SU-DHL-6 (cell line): ENCODE measurements around the gene OTX1.

ENCODE experiments used
- H2AFZ ChIP-seq: fragments of 200-600 bp; sonication (generic); 2 replicates; pipeline ENCODE4 v1.6.1; 2014; ENCODE audit warnings: low read depth, mild to moderate bottlenecking, moderate library complexity, mixed read lengths, antibody characterized with exemption, low read length; ENCODE audit not compliant: severe bottlenecking
- H3F3A ChIP-seq: fragments of 200-600 bp; shearing (Covaris generic); 2 replicates; pipeline ENCODE4 v1.6.0; 2016; ENCODE audit warnings: antibody characterized with exemption, mild to moderate bottlenecking; ENCODE audit not compliant: insufficient read depth
- H3K27ac ChIP-seq: fragments of 200-600 bp; sonication (generic); 2 replicates; pipeline ENCODE4 v1.5.1; 2016; ENCODE audit warnings: low read depth, mild to moderate bottlenecking, low read length, moderate library complexity, mixed read lengths
- H3K27me3 ChIP-seq: fragments of 200-600 bp; sonication (generic), shearing (Covaris generic); 2 replicates; pipeline ENCODE4 v1.6.0; 2014; ENCODE audit warnings: mild to moderate bottlenecking, low read length
- H3K36me3 ChIP-seq: fragments of 200-600 bp; sonication (generic); 2 replicates; pipeline ENCODE4 v1.6.1; 2014; ENCODE audit warnings: mild to moderate bottlenecking, low read length, mixed read lengths
- H3K4me2 ChIP-seq: fragments of 300-600, 200-600 bp; shearing (Covaris generic), sonication (generic); 2 replicates; pipeline ENCODE4 v1.6.0; 2014; ENCODE audit warnings: low read length, low read depth, mild to moderate bottlenecking; ENCODE audit not compliant: poor library complexity, severe bottlenecking
- H3K4me3 ChIP-seq: fragments of 200-600 bp; sonication (generic); 2 replicates; pipeline ENCODE4 v1.5.1; 2014; ENCODE audit warnings: antibody characterized with exemption, low read length, mild to moderate bottlenecking, mixed read lengths; ENCODE audit not compliant: insufficient read depth, poor library complexity, severe bottlenecking
- H3K79me2 ChIP-seq: fragments of 200-600 bp; sonication (generic); 2 replicates; pipeline ENCODE4 v1.6.1; 2014; ENCODE audit warnings: mild to moderate bottlenecking, low read length, moderate library complexity; ENCODE audit not compliant: insufficient read depth
- H3K9ac ChIP-seq: fragments of 200-600 bp; sonication (generic); 2 replicates; pipeline ENCODE4 v1.7.0; 2014; ENCODE audit warnings: mild to moderate bottlenecking, low read length
- H3K9me2 ChIP-seq: fragments of 200-600 bp; sonication (generic); replicated peaks from 2 replicates; pipeline ENCODE4 v1.6.1; 2014; ENCODE audit warnings: low read length; ENCODE audit not compliant: insufficient read depth
- H3K9me3 ChIP-seq: fragments of 200-600 bp; sonication (generic); 2 replicates; pipeline ENCODE4 v1.6.1; 2014; ENCODE audit warnings: low read length, mixed read lengths; ENCODE audit not compliant: insufficient read depth
- H4K20me1 ChIP-seq: fragments of 200-600 bp; sonication (generic); 2 replicates; pipeline ENCODE4 v1.6.1; 2014; ENCODE audit warnings: low read depth, mild to moderate bottlenecking, antibody characterized with exemption, low read length, moderate library complexity, mixed read lengths
- CTCF ChIP-seq: fragments of 200-600 bp; sonication (generic); IDR thresholded peaks from one replicate; pipeline ENCODE4 v1.5.1; 2017; ENCODE audit warnings: antibody characterized with exemption, mild to moderate bottlenecking, low read length, moderate library complexity; ENCODE audit not compliant: insufficient read depth, poor library complexity, severe bottlenecking
- EZH2phosphoT487 ChIP-seq: fragments of 200-600 bp; sonication (generic), shearing (Covaris generic); conservative IDR thresholded peaks from 2 replicates; pipeline ENCODE4 v1.6.1; 2018; ENCODE audit warnings: mild to moderate bottlenecking, antibody characterized with exemption, low read length, moderate library complexity, mixed read lengths

The OTX1 gene

GRCh38 chr2:63012541-63012940, 38.1 kb upstream of the OTX1 start:
- no peak overlapping the region for H3K27ac ChIP-seq
- TF ChIP-seq CTCF, result no peak
- no peak for TF ChIP-seq EZH2phosphoT487

GRCh38 chr2:63013438-63013837, 37.2 kb upstream of the OTX1 start:
- H3K9ac ChIP-seq, result no peak overlapping the region
- H3K79me2 ChIP-seq, result no peaks in the 10 kb centered on the region
- H3K27me3 ChIP-seq, result no peaks in the 10 kb centered on the region
- no peaks in the 10 kb centered on the region for H3K9me2 ChIP-seq
- H3K27ac ChIP-seq, result no peak overlapping the region
- H3K36me3 ChIP-seq, result no peaks in the 10 kb centered on the region
- H3K4me2 ChIP-seq, result no peak overlapping the region
- H4K20me1 ChIP-seq, result no peaks in the 10 kb centered on the region
- H2AFZ ChIP-seq, result no peak overlapping the region
- H3K9me3 ChIP-seq, result no peaks in the 10 kb centered on the region
- no peak overlapping the region for H3K4me3 ChIP-seq
- no peaks in the 10 kb centered on the region for H3F3A ChIP-seq
- no peak for TF ChIP-seq EZH2phosphoT487
- TF ChIP-seq CTCF, result no peak

More at GRCh38 chr2:63012541-63012940, 38.1 kb upstream of the OTX1 start:
- no peaks in the 10 kb centered on the region for H3F3A ChIP-seq
- H3K9me2 ChIP-seq, result no peaks in the 10 kb centered on the region
- H3K79me2 ChIP-seq, result no peaks in the 10 kb centered on the region
- H3K4me3 ChIP-seq, result no peak overlapping the region
- no peak overlapping the region for H3K9ac ChIP-seq
- no peaks in the 10 kb centered on the region for H4K20me1 ChIP-seq
- no peaks in the 10 kb centered on the region for H3K9me3 ChIP-seq
- H3K4me2 ChIP-seq, result no peak overlapping the region
- H2AFZ ChIP-seq, result no peak overlapping the region
- no peaks in the 10 kb centered on the region; the same call in 1 of the 2 replicates for H3K36me3 ChIP-seq
- H3K27me3 ChIP-seq, result no peaks in the 10 kb centered on the region

- no peaks in the 10 kb centered on the region for H3K9me3 ChIP-seq
- no peak overlapping the region for H3K27ac ChIP-seq
- H3F3A ChIP-seq, result no peaks in the 10 kb centered on the region
- H3K4me2 ChIP-seq, result no peak overlapping the region
- no peaks in the 10 kb centered on the region for H3K9me2 ChIP-seq
- H3K36me3 ChIP-seq, result no peaks in the 10 kb centered on the region
- TF ChIP-seq EZH2phosphoT487, result no peak
- TF ChIP-seq CTCF, result no peak
- no peak overlapping the region for H3K9ac ChIP-seq
- no peak overlapping the region for H3K4me3 ChIP-seq
- H3K79me2 ChIP-seq, result no peaks in the 10 kb centered on the region
- no peak overlapping the region for H2AFZ ChIP-seq
- no peaks in the 10 kb centered on the region for H3K27me3 ChIP-seq
- H4K20me1 ChIP-seq, result no peaks in the 10 kb centered on the region
Observed at GRCh38 chr2:63015389-63015788, 35.2 kb upstream of the OTX1 start.
